ENCODE results near the gene NCBP2L.

DNA sequence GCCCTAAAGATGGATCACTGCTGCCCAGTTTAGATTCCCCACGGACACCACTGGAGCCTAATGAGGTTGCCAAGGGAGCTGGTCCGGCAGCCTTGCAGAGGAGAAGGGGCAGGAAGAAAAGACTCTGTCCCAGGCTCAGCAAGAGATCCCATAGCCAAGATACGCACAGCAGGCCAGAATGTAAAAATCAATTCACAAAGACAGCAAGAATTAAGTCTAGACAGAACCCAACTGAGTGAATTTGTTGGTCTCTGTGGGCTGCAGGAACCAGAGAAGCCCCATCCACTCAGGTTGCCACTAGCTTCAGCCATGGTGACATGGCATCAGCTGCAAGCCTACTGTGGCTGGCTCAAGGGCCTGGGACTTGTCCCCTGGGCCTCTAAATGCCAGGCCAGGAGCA is 24.8 kb upstream of the NCBP2L start:
- TF ChIP-seq TAF1 (IDR thresholded peaks at IDR 0.05; ENCODE audit: low read depth, low read length), result no peak
- no peak for TF ChIP-seq POLR2A (IDR thresholded peaks at IDR 0.05; ENCODE audit: low read depth, low read length)
- no peak for TF ChIP-seq POLR2AphosphoS5 (IDR thresholded peaks at IDR 0.05; ENCODE audit: low read depth, low read length)
